Astrocyte (in vitro differentiated cells and primary cell): ENCODE measurements around the gene OXER1.

ENCODE experiments used
- CTCF ChIP-seq: IDR thresholded peaks from 2 replicates; pipeline ENCODE4 v1.5.1; 2011; ENCODE audit warnings: low read depth, mild to moderate bottlenecking, inconsistent platforms, low read length, moderate library complexity; ENCODE audit not compliant: insufficient read depth
- EZH2 ChIP-seq: IDR thresholded peaks from 2 replicates; pipeline ENCODE4 v1.6.1; 2012; ENCODE audit warnings: mild to moderate bottlenecking, low read length, inconsistent platforms; ENCODE audit not compliant: insufficient read depth

- TF ChIP-seq CTCF (no peak), EZH2 (no peak)
Measured at GRCh38 chr2:42789751-42790150, 25.8 kb upstream of the OXER1 start.
